ENCODE data around the gene PSMD9. TPM values are rescaled to one million over a fixed set of nuclear protein-coding genes. Genes with fewer than 3 reads are reported as not detected.

PSMD9 gene
- total RNA-seq, 1 experiment from 2014 or later = 62.7 TPM

DNA sequence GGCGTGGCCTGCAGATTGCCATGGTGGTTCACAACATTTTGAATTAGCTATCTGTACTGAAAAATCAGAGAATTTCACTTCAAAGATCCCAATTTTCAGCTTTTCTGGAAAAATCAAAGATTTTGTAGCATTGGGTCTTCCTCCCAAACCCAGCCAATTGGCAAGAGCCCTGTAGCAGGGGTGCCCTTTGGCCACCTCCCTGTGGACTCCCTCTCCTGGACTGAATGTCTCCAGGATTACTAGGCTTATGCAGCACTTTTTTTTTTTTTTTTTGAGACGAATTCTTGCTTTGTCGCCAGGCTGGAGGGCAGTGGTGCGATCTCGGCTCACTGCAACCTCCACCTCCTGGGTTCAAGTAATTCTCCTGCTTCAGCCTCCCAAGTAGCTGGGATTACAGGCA, 9.7 kb downstream of the PSMD9 start:
- no TSS peak for BruUV-seq (replicated peaks)
- ATAC-seq (no peak), DNase-seq (ENCODE audit: low read depth, low spot score) (no peak)
- Histone ChIP-seq H3K36me3 (ENCODE audit: control insufficient read depth, insufficient read depth, low read length) (peaks cover 2% of the 10 kb centered on the region; the same call in 1 of the 2 replicates), H3K9me3 (ENCODE audit: control insufficient read depth, insufficient read depth, low read depth, low read length) (no peaks in the 10 kb centered on the region), H3K27ac (ENCODE audit: low read length) (no peak overlapping the region), H3K27me3 (ENCODE audit: control insufficient read depth, insufficient read depth, low read length) (no peaks in the 10 kb centered on the region), H3K4me3 (ENCODE audit: low read depth in 2 of 2, low read length in 2 of 2) (no peak overlapping the region), H3K4me1 (ENCODE audit: control insufficient read depth, insufficient read depth, low read length) (peaks cover 9% of the 10 kb centered on the region)
- TF ChIP-seq CTCF (IDR thresholded peaks at IDR 0.05) = no peak
- no peak for TF ChIP-seq SIN3A (IDR thresholded peaks at IDR 0.05; ENCODE audit: borderline replicate concordance, insufficient read depth, low read depth, low read length)
- no peak for TF ChIP-seq REST (IDR thresholded peaks at IDR 0.05; ENCODE audit: insufficient read depth in 1 of 2, low read depth in 2 of 2, low read length in 1 of 2)
- no peak for TF ChIP-seq POLR2AphosphoS5 (IDR thresholded peaks at IDR 0.05; ENCODE audit: low read depth, low read length)
- TF ChIP-seq TCF7L2 (IDR thresholded peaks at IDR 0.05; ENCODE audit: low read depth, low read length) = no peak
- CTCF ChIA-PET = no interaction called here
- POLR2A ChIA-PET = interaction anchor here (0.7 kb wide), 1 partner anchor 38 kb away, joined by 3 read pairs; no protein-coding TSS in a partner anchor
- intact Hi-C loops (cut with micrococcal nuclease; ENCODE audit: unreplicated experiment) = no loop called here
- in situ Hi-C loops (cut with HindIII; ENCODE audit: low pct_unique_long_range_greater_than_20kb, low sequenced_read_pairs) = no loop called here

DNA sequence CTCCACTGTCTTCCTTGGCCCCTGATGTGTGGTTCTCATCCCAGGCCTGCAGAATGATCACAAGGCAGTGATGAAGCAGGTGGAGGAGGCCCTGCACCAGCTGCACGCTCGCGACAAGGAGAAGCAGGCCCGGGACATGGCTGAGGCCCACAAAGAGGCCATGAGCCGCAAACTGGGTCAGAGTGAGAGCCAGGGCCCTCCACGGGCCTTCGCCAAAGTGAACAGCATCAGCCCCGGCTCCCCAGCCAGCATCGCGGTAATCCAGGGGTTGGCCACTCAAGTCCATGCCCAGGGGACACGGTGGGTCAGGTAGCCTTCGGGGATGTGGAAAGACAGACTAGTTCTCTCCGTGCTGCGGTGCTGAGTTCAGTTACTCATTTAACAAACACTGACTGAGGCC, 11.0 kb downstream of the PSMD9 start:
- no peak for ATAC-seq
- H3K9me3 ChIP-seq (ENCODE audit: control insufficient read depth, insufficient read depth, low read depth, low read length) = no peaks in the 10 kb centered on the region
- CTCF ChIA-PET = no interaction called here
- H3K36me3 ChIP-seq (ENCODE audit: control insufficient read depth, insufficient read depth, low read length) = peaks cover 9% of the 10 kb centered on the region; the same call in 1 of the 2 replicates
- TF ChIP-seq POLR2AphosphoS5 (IDR thresholded peaks at IDR 0.05; ENCODE audit: low read depth, low read length) (no peak), CTCF (IDR thresholded peaks at IDR 0.05) (no peak), SIN3A (IDR thresholded peaks at IDR 0.05; ENCODE audit: borderline replicate concordance, insufficient read depth, low read depth, low read length) (no peak), TCF7L2 (IDR thresholded peaks at IDR 0.05; ENCODE audit: low read depth, low read length) (no peak), REST (IDR thresholded peaks at IDR 0.05; ENCODE audit: insufficient read depth in 1 of 2, low read depth in 2 of 2, low read length in 1 of 2) (no peak)
- intact Hi-C loops (cut with micrococcal nuclease; ENCODE audit: unreplicated experiment) (no loop called here), in situ Hi-C loops (cut with HindIII; ENCODE audit: low pct_unique_long_range_greater_than_20kb, low sequenced_read_pairs) (no loop called here)
- H3K27ac ChIP-seq (ENCODE audit: low read length) = no peak overlapping the region
- H3K4me3 ChIP-seq (ENCODE audit: low read depth in 2 of 2, low read length in 2 of 2) = no peak overlapping the region
- no peak for DNase-seq (ENCODE audit: low read depth, low spot score)
- H3K4me1 ChIP-seq (ENCODE audit: control insufficient read depth, insufficient read depth, low read length) = no peaks in the 10 kb centered on the region
- POLR2A ChIA-PET = no interaction called here
- no TSS peak for BruUV-seq (replicated peaks)
- H3K27me3 ChIP-seq (ENCODE audit: control insufficient read depth, insufficient read depth, low read length) = no peaks in the 10 kb centered on the region

Measured in Panc1 (cell line).